ENCODE measurements around the gene MTHFD2L.

The MTHFD2L gene

GRCh38 chr4:74161666-74162450, 3.9 kb downstream of the MTHFD2L start:
- H3K9me3 ChIP-seq (ENCODE audit: severe bottlenecking): no peaks in the 10 kb centered on the region
- H3K27me3 ChIP-seq (ENCODE audit: insufficient read depth, poor library complexity, severe bottlenecking): no peaks in the 10 kb centered on the region
- DNase-seq (ENCODE audit: low spot score) (no peak), ATAC-seq (ENCODE audit: low read depth) (no peak)
- H3K36me3 ChIP-seq (ENCODE audit: low read depth): peaks cover 58% of the 10 kb centered on the region
- H3K27ac ChIP-seq (ENCODE audit: poor library complexity, severe bottlenecking): no peak overlapping the region
- peaks cover 8% of the 10 kb centered on the region for H3K4me1 ChIP-seq (ENCODE audit: insufficient read depth, poor library complexity, severe bottlenecking)
- no peak overlapping the region for H3K4me3 ChIP-seq (ENCODE audit: severe bottlenecking)
- TF ChIP-seq CTCF (IDR thresholded peaks at IDR 0.05; ENCODE audit: poor library complexity, severe bottlenecking): no peak

- Histone ChIP-seq H3K36me3 (ENCODE audit: low read depth) (peaks cover 41% of the 10 kb centered on the region), H3K9me3 (ENCODE audit: severe bottlenecking) (no peaks in the 10 kb centered on the region), H3K27me3 (ENCODE audit: insufficient read depth, poor library complexity, severe bottlenecking) (no peaks in the 10 kb centered on the region), H3K4me3 (ENCODE audit: severe bottlenecking) (no peak overlapping the region), H3K4me1 (ENCODE audit: insufficient read depth, poor library complexity, severe bottlenecking) (peaks cover 7% of the 10 kb centered on the region), H3K27ac (ENCODE audit: poor library complexity, severe bottlenecking) (no peak overlapping the region)
- TF ChIP-seq CTCF (IDR thresholded peaks at IDR 0.05; ENCODE audit: poor library complexity, severe bottlenecking): no peak
- ATAC-seq (ENCODE audit: low read depth) (no peak), DNase-seq (ENCODE audit: low spot score) (no peak)
These were observed 8.2 kb downstream of the MTHFD2L start for GRCh38 chr4:74166135-74166534.

DNA sequence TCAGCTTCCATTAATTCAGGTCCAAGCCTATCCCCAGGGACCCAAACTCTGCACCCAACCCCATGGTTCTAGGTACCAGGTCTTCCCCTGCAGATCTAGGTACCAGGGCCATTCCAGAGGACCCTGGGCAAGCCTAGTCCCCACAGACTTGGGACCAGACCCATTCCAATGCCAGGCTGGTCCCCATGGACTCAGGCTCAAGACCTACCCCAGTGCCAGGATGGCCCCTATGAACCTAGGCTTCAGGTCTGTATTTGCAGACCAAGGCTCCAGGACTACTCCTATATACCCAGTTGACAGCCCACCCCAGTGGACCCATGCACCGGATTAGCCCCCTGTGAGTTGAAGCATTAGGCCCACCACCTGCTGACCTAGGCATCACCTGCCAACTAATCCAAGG, 8.9 kb downstream of the MTHFD2L start:
- no peak; the same call in 2 of the 3 replicates for ATAC-seq (ENCODE audit: low read depth)
- Histone ChIP-seq H3K27ac (ENCODE audit: poor library complexity, severe bottlenecking) (no peak overlapping the region), H3K36me3 (ENCODE audit: low read depth) (peaks cover 34% of the 10 kb centered on the region)

GRCh38 chr4:74167585-74167984, 9.7 kb downstream of the MTHFD2L start:
- Histone ChIP-seq H3K4me1 (ENCODE audit: insufficient read depth, poor library complexity, severe bottlenecking) (peaks cover 7% of the 10 kb centered on the region), H3K27ac (ENCODE audit: poor library complexity, severe bottlenecking) (no peak overlapping the region), H3K27me3 (ENCODE audit: insufficient read depth, poor library complexity, severe bottlenecking) (no peaks in the 10 kb centered on the region), H3K9me3 (ENCODE audit: severe bottlenecking) (no peaks in the 10 kb centered on the region), H3K4me3 (ENCODE audit: severe bottlenecking) (no peak overlapping the region), H3K36me3 (ENCODE audit: low read depth) (peaks cover 26% of the 10 kb centered on the region)
- ATAC-seq (ENCODE audit: low read depth) (peak; percentile 29; the same call in 1 of the 3 replicates), DNase-seq (ENCODE audit: low spot score) (no peak)
- no peak for TF ChIP-seq CTCF (IDR thresholded peaks at IDR 0.05; ENCODE audit: poor library complexity, severe bottlenecking)

More for the DNA sequence above, 8.9 kb downstream of the MTHFD2L start:
- peaks cover 7% of the 10 kb centered on the region for H3K4me1 ChIP-seq (ENCODE audit: insufficient read depth, poor library complexity, severe bottlenecking)
- H3K9me3 ChIP-seq (ENCODE audit: severe bottlenecking): no peaks in the 10 kb centered on the region
- no peak for TF ChIP-seq CTCF (IDR thresholded peaks at IDR 0.05; ENCODE audit: poor library complexity, severe bottlenecking)
- no peaks in the 10 kb centered on the region for H3K27me3 ChIP-seq (ENCODE audit: insufficient read depth, poor library complexity, severe bottlenecking)
- H3K4me3 ChIP-seq (ENCODE audit: severe bottlenecking): no peak overlapping the region
- DNase-seq (ENCODE audit: low spot score): no peak

- no peak for DNase-seq (ENCODE audit: low spot score)
- Histone ChIP-seq H3K36me3 (ENCODE audit: low read depth) (peaks cover 13% of the 10 kb centered on the region), H3K27ac (ENCODE audit: poor library complexity, severe bottlenecking) (no peak overlapping the region)
These were observed 10.9 kb downstream of the MTHFD2L start for GRCh38 chr4:74168841-74169240.

More at GRCh38 chr4:74168841-74169240, 10.9 kb downstream of the MTHFD2L start:
- Histone ChIP-seq H3K4me1 (ENCODE audit: insufficient read depth, poor library complexity, severe bottlenecking) (peaks cover 7% of the 10 kb centered on the region), H3K9me3 (ENCODE audit: severe bottlenecking) (no peaks in the 10 kb centered on the region), H3K4me3 (ENCODE audit: severe bottlenecking) (no peak overlapping the region), H3K27me3 (ENCODE audit: insufficient read depth, poor library complexity, severe bottlenecking) (no peaks in the 10 kb centered on the region)
- no peak for TF ChIP-seq CTCF (IDR thresholded peaks at IDR 0.05; ENCODE audit: poor library complexity, severe bottlenecking)
- ATAC-seq (ENCODE audit: low read depth): no peak
